NCI-H2227 treated with DMSO at 0.1 percent for 48 hours (cell line): ENCODE measurements around the gene NCK1.
"Not testable (repeated sequence)": the region's sequence is repeated elsewhere in the genome, so short reads cannot be mapped to it uniquely, and the experiment has no call there.

Experiments
- DNase-seq: peaks from one replicate; lab custom pipeline; 2025; lab: John Stamatoyannopoulos, UW

NCK1 gene

GRCh38 chr3:136862617-136863322 is 762 bp downstream of the NCK1 start:
- peak; percentile 34 for DNase-seq

DNA sequence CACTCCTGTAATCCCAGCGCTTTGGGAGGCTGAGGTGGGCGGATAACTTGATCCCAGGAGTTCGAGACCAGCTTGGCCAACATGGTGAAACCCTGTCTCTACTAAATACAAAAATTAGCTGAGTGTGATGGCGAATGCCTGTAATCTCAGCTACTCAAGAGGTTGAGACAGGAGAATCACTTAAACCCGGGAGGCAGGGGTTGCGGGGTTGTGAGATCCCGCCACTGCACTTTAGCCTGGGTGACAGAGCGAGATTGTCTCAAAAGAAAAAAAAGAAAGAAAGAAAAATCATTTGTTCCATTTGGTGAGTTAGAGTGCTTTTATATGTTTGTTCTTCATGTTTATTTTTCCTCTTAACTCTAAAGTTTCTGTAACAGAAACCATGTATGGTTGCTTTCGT is 7.3 kb downstream of the NCK1 start:
- DNase-seq = no peak

GRCh38 chr3:136872258-136872657 is 10.2 kb downstream of the NCK1 start:
- DNase-seq = not testable (repeated sequence)

GRCh38 chr3:136879510-136879909 is 17.5 kb downstream of the NCK1 start:
- DNase-seq = not testable (repeated sequence)

DNA sequence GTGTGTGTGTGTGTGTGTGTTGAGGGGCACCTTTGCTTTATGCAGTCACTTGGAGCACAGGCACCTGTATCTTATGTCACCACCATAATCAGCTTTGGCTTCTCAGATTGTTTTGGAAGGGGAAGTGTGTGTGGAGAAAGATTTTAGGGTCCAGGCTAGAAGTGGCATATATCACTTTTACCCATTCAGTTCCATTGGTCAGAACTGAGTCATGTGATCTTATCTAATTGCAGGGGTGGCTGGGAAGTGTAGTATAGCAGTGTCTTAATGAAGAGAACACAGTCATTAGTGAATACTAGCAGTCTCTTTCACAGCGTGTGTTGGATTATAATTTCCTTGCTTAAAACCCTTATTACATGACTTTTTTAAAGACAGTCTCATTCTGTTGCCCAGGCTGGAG is 20.6 kb downstream of the NCK1 start:
- DNase-seq = peak; percentile 1

DNA sequence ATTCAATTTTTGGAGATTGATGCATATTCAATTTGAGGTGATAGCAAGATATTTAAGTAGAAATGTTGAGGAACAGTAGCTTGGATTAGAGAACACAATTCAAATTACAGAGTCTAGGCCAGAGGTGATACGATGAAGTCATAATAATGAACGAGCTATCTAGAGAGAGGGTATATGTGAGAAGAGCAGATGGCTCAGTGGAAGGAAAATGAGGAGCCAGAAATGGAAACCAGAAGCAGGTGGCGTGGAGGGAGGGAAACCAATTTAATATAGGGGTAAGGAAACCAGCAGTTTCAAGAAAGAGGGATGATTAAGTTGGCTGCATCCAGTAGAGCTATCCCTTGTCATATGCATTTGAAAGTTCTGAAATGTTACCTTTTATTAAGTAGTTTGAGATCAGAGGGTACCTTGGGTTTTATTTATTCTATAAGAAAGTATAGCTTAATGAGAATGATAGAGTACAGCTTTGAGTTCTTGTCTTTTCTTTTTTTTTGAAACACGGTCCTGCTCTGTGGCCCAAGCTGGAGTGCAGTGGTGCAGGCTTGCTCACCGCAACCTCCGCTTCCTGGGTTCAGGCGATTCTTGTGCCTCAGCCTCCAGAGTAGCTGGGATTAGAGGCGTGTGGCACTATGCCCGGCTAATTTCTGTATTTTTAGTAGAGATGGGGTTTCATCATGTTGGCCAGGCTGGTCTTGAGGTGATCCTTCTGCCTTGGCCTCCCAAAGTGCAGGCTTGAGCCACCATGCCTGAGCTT is 22.1 kb downstream of the NCK1 start:
- peak; percentile 41 for DNase-seq

DNA sequence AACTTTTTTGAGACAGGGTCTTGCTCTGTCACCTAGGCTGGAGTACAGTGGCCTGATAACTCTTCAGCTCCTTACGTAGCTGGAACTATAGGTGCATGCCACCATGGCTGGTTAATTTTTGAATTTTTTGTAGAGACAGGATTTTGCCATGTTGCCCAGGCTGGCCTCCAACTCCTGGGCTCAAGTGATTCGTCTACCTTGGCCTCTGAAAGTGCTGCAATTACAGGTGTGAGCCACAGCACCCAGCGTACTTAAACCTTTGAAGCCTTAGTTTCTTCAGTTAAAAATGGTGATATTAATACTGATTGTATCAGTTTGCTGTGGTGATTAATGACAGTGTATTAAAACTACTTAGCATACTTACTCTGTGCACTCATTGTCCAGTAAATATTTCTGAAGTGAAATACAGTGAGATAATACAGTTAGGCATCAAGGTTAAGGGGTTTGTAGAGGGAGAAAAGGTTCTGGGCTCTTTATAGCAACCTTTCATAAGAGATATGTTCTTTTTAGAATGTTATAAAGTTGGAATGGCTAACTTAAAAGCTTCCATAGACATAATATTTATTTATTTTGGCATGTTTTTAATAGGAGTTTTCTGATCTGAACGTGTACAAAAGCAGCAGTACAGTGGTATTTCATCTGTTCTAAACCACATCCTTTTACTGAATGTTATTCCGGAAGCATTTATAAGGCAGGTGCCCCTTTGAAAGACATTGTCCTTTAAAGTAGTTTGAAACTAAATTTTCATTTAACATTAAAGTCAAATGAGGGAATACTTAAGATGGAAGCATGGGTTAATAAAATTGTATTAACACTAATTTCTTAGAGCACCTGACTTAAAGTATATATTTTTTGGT is 23.6 kb downstream of the NCK1 start:
- DNase-seq = no peak

DNA sequence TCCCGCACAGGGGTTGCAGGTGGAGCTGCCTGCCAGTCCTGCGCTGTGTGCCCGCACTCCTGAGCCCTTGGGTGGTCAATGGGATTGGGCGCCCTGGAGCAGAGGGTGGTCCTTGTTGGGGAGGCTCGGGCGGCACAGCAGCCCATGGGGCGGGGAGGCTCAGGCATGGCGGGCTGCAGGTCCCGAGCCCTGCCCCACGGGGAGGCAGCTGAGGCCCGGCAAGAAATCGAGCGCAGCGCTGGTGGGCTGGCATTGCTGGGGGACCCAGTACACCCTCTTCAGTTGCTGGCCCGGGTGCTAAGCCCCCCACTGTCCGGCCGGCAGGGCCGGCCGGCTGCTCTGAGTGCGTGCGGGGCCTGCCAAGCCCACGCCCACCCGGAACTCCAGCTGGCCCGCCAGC is 27.9 kb downstream of the NCK1 start:
- DNase-seq = no peak

GRCh38 chr3:136891934-136892855 is 30.2 kb downstream of the NCK1 start:
- no peak for DNase-seq

GRCh38 chr3:136893848-136894443 is 31.9 kb downstream of the NCK1 start:
- DNase-seq = no peak

GRCh38 chr3:136897171-136897570 is 35.2 kb downstream of the NCK1 start:
- DNase-seq = not testable (repeated sequence)

DNA sequence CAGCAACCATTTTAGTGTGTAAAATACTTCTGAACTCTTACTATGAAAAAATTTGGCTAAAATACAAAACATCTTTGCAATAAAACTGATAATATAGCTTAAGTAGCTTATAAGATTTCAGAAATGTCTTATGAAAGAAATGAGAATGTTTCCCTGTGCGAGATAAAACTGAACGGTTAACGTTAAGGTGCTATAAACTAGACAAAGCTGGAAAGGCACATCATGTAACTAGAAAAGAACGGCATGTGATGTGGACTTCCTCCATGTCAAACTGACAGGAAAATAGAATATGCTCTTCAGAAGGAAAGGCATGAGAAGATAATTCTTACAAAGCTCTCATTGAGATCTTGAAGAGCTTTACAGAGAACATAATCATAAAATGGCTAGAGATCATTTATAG is 36.5 kb downstream of the NCK1 start:
- no peak for DNase-seq

DNA sequence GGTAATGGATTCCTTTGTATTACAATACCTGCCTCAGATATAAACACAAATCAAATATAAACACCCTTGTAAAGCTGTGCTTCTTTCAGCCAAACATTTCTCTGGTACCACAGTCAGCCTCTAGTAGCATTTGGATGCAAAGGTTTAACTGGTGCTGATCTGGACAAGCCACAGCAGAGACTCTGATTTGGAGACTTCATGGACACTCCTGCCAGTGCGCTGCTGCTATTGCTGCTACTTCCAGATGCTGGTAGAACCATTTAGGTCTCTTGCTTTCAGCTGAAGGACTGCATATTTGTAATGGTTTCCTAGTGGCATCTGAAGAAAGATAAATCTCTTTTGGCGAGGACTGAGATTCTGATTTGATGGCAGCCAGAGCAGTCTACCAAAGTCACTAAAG is 36.9 kb downstream of the NCK1 start:
- DNase-seq = no peak

- DNase-seq = no peak
These were observed 37.7 kb downstream of the NCK1 start for GRCh38 chr3:136899622-136900158.

GRCh38 chr3:136900694-136901093 is 38.7 kb downstream of the NCK1 start:
- DNase-seq = not testable (repeated sequence)

GRCh38 chr3:136901391-136901790 is 39.4 kb downstream of the NCK1 start:
- DNase-seq = no peak

- not testable (repeated sequence) for DNase-seq
These were observed 40.5 kb downstream of the NCK1 start for GRCh38 chr3:136902530-136902929.

- no peak for DNase-seq
These were observed 41.9 kb downstream of the NCK1 start for GRCh38 chr3:136903899-136904298.

- no peak for DNase-seq
These were observed 42.7 kb downstream of the NCK1 start for GRCh38 chr3:136904746-136905145.

GRCh38 chr3:136905549-136905948 is 43.5 kb downstream of the NCK1 start:
- DNase-seq = no peak

DNA sequence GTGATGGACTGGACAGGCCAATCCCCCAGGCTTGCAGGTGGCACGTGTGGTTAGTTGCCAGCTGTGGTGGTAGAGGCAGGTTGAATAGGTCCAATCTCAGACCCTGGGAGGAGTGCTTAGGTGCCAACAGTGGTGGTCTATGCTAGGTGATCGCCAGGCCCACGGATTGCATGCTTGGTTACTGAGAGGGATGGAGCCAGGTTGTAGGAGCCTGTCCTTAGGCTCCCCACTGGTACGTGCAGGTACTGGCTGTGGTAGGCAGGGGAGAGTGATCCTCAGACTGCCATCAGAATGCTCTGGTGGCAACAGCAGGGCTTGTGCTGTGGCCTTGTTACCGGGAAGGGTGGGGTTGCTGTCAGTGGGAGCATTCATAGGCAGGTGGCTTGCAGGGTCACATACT is 44.7 kb downstream of the NCK1 start:
- DNase-seq = no peak
